DOHH2 (cell line): Measurements from ENCODE around the gene PLBD1.

ENCODE experiments used
- H3F3A ChIP-seq: fragments of 200-600 bp; sonication (generic), shearing (Covaris generic); 2 replicates; pipeline ENCODE4 v1.6.0; 2016; ENCODE audit warnings: antibody characterized with exemption, mild to moderate bottlenecking; ENCODE audit not compliant: control insufficient read depth, insufficient read depth
- H3K27ac ChIP-seq: fragments of 200-600 bp; sonication (generic); 2 replicates; pipeline ENCODE4 v1.5.1; 2014; ENCODE audit warnings: low read depth, mild to moderate bottlenecking, low read length, moderate library complexity
- H3K27me3 ChIP-seq: fragments of 200-600 bp; sonication (generic); 2 replicates; pipeline ENCODE4 v1.6.1; 2014; ENCODE audit warnings: mild to moderate bottlenecking, low read length, mixed read lengths; ENCODE audit not compliant: control insufficient read depth
- H3K36me3 ChIP-seq: fragments of 200-600 bp; sonication (generic); 2 replicates; pipeline ENCODE4 v1.6.1; 2014; ENCODE audit warnings: mild to moderate bottlenecking, low read length, moderate library complexity, mixed read lengths; ENCODE audit not compliant: control insufficient read depth
- H3K4me1 ChIP-seq: fragments of 200-600 bp; sonication (generic); 2 replicates; pipeline ENCODE4 v1.6.1; 2014; ENCODE audit warnings: mild to moderate bottlenecking, low read length, mixed read lengths; ENCODE audit not compliant: control insufficient read depth
- H3K4me2 ChIP-seq: fragments of 200-600 bp; sonication (generic); 2 replicates; pipeline ENCODE4 v1.6.0; 2014; ENCODE audit warnings: mild to moderate bottlenecking, low read length, moderate library complexity
- H3K4me3 ChIP-seq: fragments of 200-600 bp; sonication (generic); 2 replicates; pipeline ENCODE4 v1.5.1; 2014; ENCODE audit warnings: mild to moderate bottlenecking, low read length, mixed read lengths
- H3K79me2 ChIP-seq: fragments of 200-600 bp; sonication (generic); 2 replicates; pipeline ENCODE4 v1.6.1; 2014; ENCODE audit warnings: mild to moderate bottlenecking, low read length, mixed read lengths; ENCODE audit not compliant: control insufficient read depth
- H3K9me2 ChIP-seq: fragments of 200-600 bp; sonication (generic); replicated peaks from 2 replicates; pipeline ENCODE4 v1.6.1; 2014; ENCODE audit warnings: mild to moderate bottlenecking, low read length, mixed read lengths; ENCODE audit not compliant: control insufficient read depth
- H3K9me3 ChIP-seq: fragments of 200-600 bp; sonication (generic); 2 replicates; pipeline ENCODE4 v1.6.1; 2014; ENCODE audit warnings: antibody characterized with exemption, low read length, mixed read lengths; ENCODE audit not compliant: control insufficient read depth, insufficient read depth
- H4K20me1 ChIP-seq: fragments of 200-600 bp; sonication (generic); 2 replicates; pipeline ENCODE4 v1.6.0; 2014; ENCODE audit warnings: low read depth, mild to moderate bottlenecking, antibody characterized with exemption, low read length, moderate library complexity; ENCODE audit not compliant: control insufficient read depth, insufficient read depth
- EZH2phosphoT487 ChIP-seq: fragments of 200-600 bp; sonication (generic); IDR thresholded peaks from 2 replicates; pipeline ENCODE4 v1.6.1; 2017; ENCODE audit warnings: borderline replicate concordance, mild to moderate bottlenecking, antibody characterized with exemption, low read length, moderate library complexity, mixed read lengths
- TF ChIP-seq, protein P1 (sequence below): fragments of 200-600 bp; sonication (generic); IDR thresholded peaks from one replicate; pipeline ENCODE4 v1.5.1; 2014; ENCODE audit warnings: antibody characterized with exemption, mild to moderate bottlenecking, low read depth, low read length; ENCODE audit not compliant: poor library complexity, severe bottlenecking

The PLBD1 gene

DNA sequence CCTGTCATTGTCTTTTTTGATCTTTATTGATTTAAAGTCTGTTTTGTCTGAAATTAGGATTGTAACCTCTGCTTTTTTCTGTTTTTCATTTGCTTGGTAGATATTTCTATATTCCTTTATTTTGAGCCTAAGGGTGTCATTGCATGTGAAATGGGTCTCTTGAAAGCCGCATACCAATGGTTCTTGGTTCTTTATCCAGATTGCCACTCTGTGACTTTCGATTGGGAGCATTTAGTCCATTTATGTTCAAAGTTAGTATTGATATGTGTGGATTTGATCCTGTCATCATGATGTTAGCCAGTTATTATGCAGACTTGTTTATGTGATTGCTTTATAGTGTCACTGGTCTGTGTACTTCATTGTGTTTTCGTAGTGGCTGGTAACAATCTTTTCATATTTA lies 29.8 kb upstream of the PLBD1 start:
- no peak for TF ChIP-seq EZH2phosphoT487
- TF ChIP-seq, protein P1, sequence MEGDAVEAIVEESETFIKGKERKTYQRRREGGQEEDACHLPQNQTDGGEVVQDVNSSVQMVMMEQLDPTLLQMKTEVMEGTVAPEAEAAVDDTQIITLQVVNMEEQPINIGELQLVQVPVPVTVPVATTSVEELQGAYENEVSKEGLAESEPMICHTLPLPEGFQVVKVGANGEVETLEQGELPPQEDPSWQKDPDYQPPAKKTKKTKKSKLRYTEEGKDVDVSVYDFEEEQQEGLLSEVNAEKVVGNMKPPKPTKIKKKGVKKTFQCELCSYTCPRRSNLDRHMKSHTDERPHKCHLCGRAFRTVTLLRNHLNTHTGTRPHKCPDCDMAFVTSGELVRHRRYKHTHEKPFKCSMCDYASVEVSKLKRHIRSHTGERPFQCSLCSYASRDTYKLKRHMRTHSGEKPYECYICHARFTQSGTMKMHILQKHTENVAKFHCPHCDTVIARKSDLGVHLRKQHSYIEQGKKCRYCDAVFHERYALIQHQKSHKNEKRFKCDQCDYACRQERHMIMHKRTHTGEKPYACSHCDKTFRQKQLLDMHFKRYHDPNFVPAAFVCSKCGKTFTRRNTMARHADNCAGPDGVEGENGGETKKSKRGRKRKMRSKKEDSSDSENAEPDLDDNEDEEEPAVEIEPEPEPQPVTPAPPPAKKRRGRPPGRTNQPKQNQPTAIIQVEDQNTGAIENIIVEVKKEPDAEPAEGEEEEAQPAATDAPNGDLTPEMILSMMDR = no peak
- Histone ChIP-seq H3K79me2 (no peaks in the 10 kb centered on the region), H3F3A (no peaks in the 10 kb centered on the region), H3K27ac (no peak overlapping the region), H3K9me2 (no peaks in the 10 kb centered on the region), H3K4me3 (no peak overlapping the region), H3K9me3 (0 out of 2 replicates have a peak, but pooled peaks cover 3% of the 10 kb centered on the region), H4K20me1 (no peaks in the 10 kb centered on the region), H3K4me2 (no peak overlapping the region), H3K27me3 (no peaks in the 10 kb centered on the region), H3K36me3 (no peaks in the 10 kb centered on the region), H3K4me1 (no peaks in the 10 kb centered on the region)

DNA sequence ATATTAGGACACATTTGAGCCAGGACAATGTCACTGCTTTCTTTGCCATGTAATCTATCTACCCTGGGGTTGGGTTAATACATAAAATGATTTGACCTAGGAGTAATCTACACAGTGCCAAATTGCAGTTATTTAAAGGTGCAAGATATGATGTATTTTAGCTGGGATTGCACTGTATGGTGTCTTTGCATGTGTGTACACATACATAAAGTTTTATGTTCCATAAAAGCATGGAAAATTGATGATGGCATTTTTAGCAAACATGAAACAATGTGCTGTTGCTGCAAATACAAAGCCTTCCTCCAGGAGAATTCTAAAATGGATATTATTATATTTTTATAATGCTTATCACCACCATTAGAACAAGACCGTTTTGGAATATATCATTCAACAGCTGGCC lies 24.0 kb upstream of the PLBD1 start:
- H3K79me2 ChIP-seq = no peaks in the 10 kb centered on the region
- TF ChIP-seq, protein P1 = no peak
- no peak for TF ChIP-seq EZH2phosphoT487
- H3K36me3 ChIP-seq = no peaks in the 10 kb centered on the region
- H3K4me2 ChIP-seq = no peak overlapping the region
- H3K27ac ChIP-seq = no peak overlapping the region
- H3K9me3 ChIP-seq = no peaks in the 10 kb centered on the region
- H3K9me2 ChIP-seq = no peaks in the 10 kb centered on the region
- H3K4me1 ChIP-seq = no peaks in the 10 kb centered on the region
- no peak overlapping the region for H3K4me3 ChIP-seq
- no peaks in the 10 kb centered on the region for H3F3A ChIP-seq
- no peaks in the 10 kb centered on the region for H4K20me1 ChIP-seq
- H3K27me3 ChIP-seq = no peaks in the 10 kb centered on the region

DNA sequence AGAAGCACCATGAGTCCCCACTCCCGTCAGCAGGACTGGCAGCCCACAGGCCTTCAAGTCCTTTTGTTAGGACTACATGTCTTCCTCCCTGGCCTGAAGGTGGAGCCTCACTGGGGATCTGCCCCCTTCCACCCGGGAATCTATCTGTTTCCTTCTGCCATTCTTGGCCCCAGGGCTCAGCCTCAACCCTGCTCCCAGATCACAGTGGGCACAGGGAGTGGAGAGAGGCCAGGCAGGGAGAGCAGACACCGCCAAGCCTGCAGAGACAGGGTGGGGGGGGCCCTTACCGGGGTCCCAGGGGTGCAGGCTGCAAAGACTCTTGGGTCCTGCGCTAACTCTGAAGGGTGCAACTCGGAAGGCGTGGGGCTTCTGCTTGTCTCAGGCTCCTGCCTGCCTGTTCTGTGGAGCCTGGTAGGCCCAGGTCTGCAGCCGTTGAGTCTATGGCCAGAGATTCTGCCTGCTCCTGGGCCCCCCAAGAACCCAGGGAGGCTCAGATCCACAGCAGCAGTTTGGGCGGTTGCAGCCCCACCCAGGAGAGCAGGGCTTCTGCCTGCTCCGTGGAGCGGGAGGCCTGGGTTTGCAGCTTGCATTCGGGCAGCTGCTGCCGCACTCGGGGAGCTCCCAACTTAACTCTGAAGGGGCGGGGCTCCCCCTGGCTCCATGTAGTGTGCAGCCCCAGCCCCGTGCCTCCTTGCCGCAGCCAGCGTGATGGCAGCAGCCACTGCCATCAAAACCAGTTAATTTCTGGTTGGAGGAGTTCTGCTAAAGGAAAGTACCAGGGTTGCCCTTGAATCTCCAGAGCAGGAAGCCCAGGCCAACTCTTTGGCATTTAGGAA lies 21.7 kb upstream of the PLBD1 start:
- Histone ChIP-seq H3K79me2 (no peaks in the 10 kb centered on the region), H3K9me2 (no peaks in the 10 kb centered on the region), H3K27me3 (no peaks in the 10 kb centered on the region), H3K36me3 (no peaks in the 10 kb centered on the region), H3K4me1 (no peaks in the 10 kb centered on the region), H3K4me3 (no peak overlapping the region), H3K4me2 (no peak overlapping the region), H3F3A (no peaks in the 10 kb centered on the region), H4K20me1 (no peaks in the 10 kb centered on the region), H3K27ac (no peak overlapping the region), H3K9me3 (no peaks in the 10 kb centered on the region)
- TF ChIP-seq EZH2phosphoT487 = no peak
- TF ChIP-seq, protein P1 = no peak
